Lower lobe of right lung (tissue), 2 donors: Measurements from ENCODE around the gene C19orf81. TPM values are rescaled to one million over a fixed set of nuclear protein-coding genes. Genes with fewer than 3 reads are reported as not detected.
A peak's percentile ranks its signal among the peaks of the same experiment; 100 is the strongest.

Experiments
- ATAC-seq, 2 donors: fragments of 200-7000 bp; cut with Tn5 transposase; one replicate each; pipeline ENCODE4 v1.9.1; 2020 to 2022; ENCODE audit warnings: mild to moderate bottlenecking in 2 of 2, moderate library complexity in 2 of 2
- DNase-seq: peaks from one replicate; pipeline ENCODE4 v3.0.0-alpha.2; 2020
- H3K27ac ChIP-seq: fragments of 200-600 bp; one replicate; pipeline ENCODE4 v1.8.0; 2022
- H3K27me3 ChIP-seq: fragments of 200-600 bp; one replicate; pipeline ENCODE4 v1.8.0; 2022; ENCODE audit warnings: low read depth
- H3K36me3 ChIP-seq: fragments of 200-600 bp; one replicate; pipeline ENCODE4 v1.8.0; 2022; ENCODE audit warnings: mild to moderate bottlenecking
- H3K4me1 ChIP-seq: fragments of 200-600 bp; one replicate; pipeline ENCODE4 v1.8.0; 2022
- H3K4me3 ChIP-seq: fragments of 200-600 bp; one replicate; pipeline ENCODE4 v1.8.0; 2022; ENCODE audit warnings: mild to moderate bottlenecking
- H3K9me3 ChIP-seq: fragments of 200-600 bp; one replicate; pipeline ENCODE4 v1.8.0; 2022
- CTCF ChIP-seq: fragments of 200-600 bp; IDR thresholded peaks from one replicate; pipeline ENCODE4 v1.8.0; 2022; ENCODE audit warnings: antibody characterized with exemption, mild to moderate bottlenecking
- intact Hi-C: fragments of 100-400 bp; cut with DNase I; formaldehyde crosslinking; loops from one replicate; pipeline ENCODE4 v1.11.0; 2022
- total RNA-seq: library from RNA; stranded (reverse); fragmentation: NEBNext Ultra II Directional; extraction: Animal tissue kit (Norgen Biotek cat#: 25700); gene quantifications from one replicate; pipeline ENCODE4 v1.2.1, GENCODE V29; 2021
- donor health status: DM: no; HTN: yes; CAD: no; lungs with severe emphysema.

Gene C19orf81
- total RNA-seq, 1 donor from 2014 or later, result 5.2 TPM

- no peaks in the 10 kb centered on the region for H3K9me3 ChIP-seq
- H3K4me3 ChIP-seq, result no peak overlapping the region
- ATAC-seq (no peak), DNase-seq (no peak)
- H3K4me1 ChIP-seq, result no peaks in the 10 kb centered on the region
- no peaks in the 10 kb centered on the region for H3K36me3 ChIP-seq
- intact Hi-C loops, result no loop called here
- peaks cover 43% of the 10 kb centered on the region for H3K27me3 ChIP-seq
- no peak overlapping the region for H3K27ac ChIP-seq
- no peak for TF ChIP-seq CTCF
Measured at GRCh38 chr19:50703915-50704796, 54.9 kb downstream of the C19orf81 start.

GRCh38 chr19:50705422-50706019, 56.3 kb downstream of the C19orf81 start:
- DNase-seq (no peak), ATAC-seq (peak; percentile 35 to 38)
- H3K27me3 ChIP-seq, result peaks cover 48% of the 10 kb centered on the region
- no peak overlapping the region for H3K27ac ChIP-seq
- no peaks in the 10 kb centered on the region for H3K9me3 ChIP-seq
- peak; percentile 47 for TF ChIP-seq CTCF
- intact Hi-C loops, result no loop called here
- H3K4me3 ChIP-seq, result no peak overlapping the region
- H3K36me3 ChIP-seq, result no peaks in the 10 kb centered on the region
- H3K4me1 ChIP-seq, result no peaks in the 10 kb centered on the region

DNA sequence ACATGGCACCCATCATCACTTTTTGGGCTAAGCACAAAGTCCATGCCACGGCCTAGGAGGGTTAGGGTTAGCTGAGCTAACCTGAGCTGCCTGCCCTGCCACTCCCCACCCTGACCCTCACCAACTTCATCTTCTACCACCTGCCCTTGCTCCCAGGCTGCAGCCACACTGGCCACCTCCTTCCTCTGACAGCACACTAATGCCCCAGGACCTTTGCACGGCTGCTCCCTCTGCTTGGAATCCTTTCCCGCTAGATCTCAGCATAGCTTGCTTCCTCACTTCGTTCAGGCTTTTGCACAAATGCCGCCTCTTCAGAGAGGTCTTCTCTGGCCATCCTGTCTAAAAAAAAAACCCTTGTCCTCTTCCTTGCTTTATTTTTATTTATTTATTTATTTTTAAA, 57.1 kb downstream of the C19orf81 start:
- peaks cover 50% of the 10 kb centered on the region for H3K27me3 ChIP-seq

GRCh38 chr19:50708179-50708879, 59.1 kb downstream of the C19orf81 start:
- TF ChIP-seq CTCF, result no peak
- intact Hi-C loops, result no loop called here
- Histone ChIP-seq H3K9me3 (no peaks in the 10 kb centered on the region), H3K4me3 (no peak overlapping the region), H3K4me1 (no peaks in the 10 kb centered on the region), H3K27ac (no peak overlapping the region), H3K27me3 (peaks cover 44% of the 10 kb centered on the region), H3K36me3 (no peaks in the 10 kb centered on the region)
- DNase-seq (no peak), ATAC-seq (no peak)

More for the DNA sequence above, 57.1 kb downstream of the C19orf81 start:
- H3K4me3 ChIP-seq, result no peak overlapping the region
- TF ChIP-seq CTCF, result no peak
- no peaks in the 10 kb centered on the region for H3K9me3 ChIP-seq
- H3K36me3 ChIP-seq, result no peaks in the 10 kb centered on the region
- ATAC-seq (no peak), DNase-seq (no peak)
- H3K4me1 ChIP-seq, result no peaks in the 10 kb centered on the region
- intact Hi-C loops, result no loop called here
- no peak overlapping the region for H3K27ac ChIP-seq

Other genes starting within 250 kb of the C19orf81 start
- gene SPIB, start 230.5 kb upstream of the C19orf81 start, total RNA-seq, result 0.12 TPM
- not detected for gene MYBPC2, start 216.6 kb upstream of the C19orf81 start, total RNA-seq
- 95.6 TPM for gene EMC10, start 172.9 kb upstream of the C19orf81 start, total RNA-seq
- 2.2 TPM for gene GARIN5A, start 172.6 kb upstream of the C19orf81 start, total RNA-seq
- gene JOSD2, start 138.3 kb upstream of the C19orf81 start, total RNA-seq, result 40.4 TPM
- not detected for gene ASPDH, start 135.5 kb upstream of the C19orf81 start, total RNA-seq
- gene LRRC4B, start 81.0 kb upstream of the C19orf81 start, total RNA-seq, result 3.9 TPM
- 1.2 TPM for gene SYT3, start 9.6 kb upstream of the C19orf81 start, total RNA-seq
- gene SHANK1, start 70.4 kb downstream of the C19orf81 start, total RNA-seq, result 0.71 TPM
- 9.8 TPM for gene CLEC11A, start 73.9 kb downstream of the C19orf81 start, total RNA-seq
- not detected for gene GPR32, start 121.0 kb downstream of the C19orf81 start, total RNA-seq
- gene ACP4, start 141.0 kb downstream of the C19orf81 start, total RNA-seq, result not detected
- 1.9 TPM for gene KLK1, start 174.3 kb downstream of the C19orf81 start, total RNA-seq
- gene KLK15, start 184.1 kb downstream of the C19orf81 start, total RNA-seq, result not detected
- not detected for gene KLK3, start 205.5 kb downstream of the C19orf81 start, total RNA-seq
- gene KLK2, start 224.0 kb downstream of the C19orf81 start, total RNA-seq, result not detected